DOHH2 (cell line): ENCODE results near the gene LGALS12.

Experiments
- CTCF ChIP-seq: fragments of 200-600 bp; sonication (generic); IDR thresholded peaks from one replicate; pipeline ENCODE4 v1.5.1; 2014; ENCODE audit warnings: antibody characterized with exemption, mild to moderate bottlenecking, low read depth, low read length; ENCODE audit not compliant: poor library complexity, severe bottlenecking
- EZH2phosphoT487 ChIP-seq: fragments of 200-600 bp; sonication (generic); IDR thresholded peaks from 2 replicates; pipeline ENCODE4 v1.6.1; 2017; ENCODE audit warnings: borderline replicate concordance, mild to moderate bottlenecking, antibody characterized with exemption, low read length, moderate library complexity, mixed read lengths

GRCh38 chr11:63462137-63462536, 43.7 kb upstream of the LGALS12 start:
- TF ChIP-seq CTCF (no peak), EZH2phosphoT487 (no peak)
